ENCODE data around the gene DUS3L. TPM values are rescaled to one million over a fixed set of nuclear protein-coding genes. Genes with fewer than 3 reads are reported as not detected.

DUS3L gene
- total RNA-seq, 4 donors from 2014 or later = 27.4 to 132 (median 30.4) TPM

- no peak for ATAC-seq (ENCODE audit: low FRiP score)
- TF ChIP-seq, protein P1, sequence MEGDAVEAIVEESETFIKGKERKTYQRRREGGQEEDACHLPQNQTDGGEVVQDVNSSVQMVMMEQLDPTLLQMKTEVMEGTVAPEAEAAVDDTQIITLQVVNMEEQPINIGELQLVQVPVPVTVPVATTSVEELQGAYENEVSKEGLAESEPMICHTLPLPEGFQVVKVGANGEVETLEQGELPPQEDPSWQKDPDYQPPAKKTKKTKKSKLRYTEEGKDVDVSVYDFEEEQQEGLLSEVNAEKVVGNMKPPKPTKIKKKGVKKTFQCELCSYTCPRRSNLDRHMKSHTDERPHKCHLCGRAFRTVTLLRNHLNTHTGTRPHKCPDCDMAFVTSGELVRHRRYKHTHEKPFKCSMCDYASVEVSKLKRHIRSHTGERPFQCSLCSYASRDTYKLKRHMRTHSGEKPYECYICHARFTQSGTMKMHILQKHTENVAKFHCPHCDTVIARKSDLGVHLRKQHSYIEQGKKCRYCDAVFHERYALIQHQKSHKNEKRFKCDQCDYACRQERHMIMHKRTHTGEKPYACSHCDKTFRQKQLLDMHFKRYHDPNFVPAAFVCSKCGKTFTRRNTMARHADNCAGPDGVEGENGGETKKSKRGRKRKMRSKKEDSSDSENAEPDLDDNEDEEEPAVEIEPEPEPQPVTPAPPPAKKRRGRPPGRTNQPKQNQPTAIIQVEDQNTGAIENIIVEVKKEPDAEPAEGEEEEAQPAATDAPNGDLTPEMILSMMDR (IDR thresholded peaks at IDR 0.05) = no peak
- DNase-seq (ENCODE audit: low spot score) = no peak
Observed at GRCh38 chr19:5738423-5738822, 52.5 kb downstream of the DUS3L start.

Other genes with a start within 250 kb of the DUS3L start
- gene TINCR, start 223.2 kb downstream of the DUS3L start, total RNA-seq = 1 to 10 TPM in 3 of 4 donors, not detected in 1; 1.7 to 8.6 (median 1.8) TPM
- 10 to 100 TPM; 32.0 to 77.9 (median 51.1) TPM for gene SAFB2, start 168.4 kb downstream of the DUS3L start, total RNA-seq
- 100 to 1,000 TPM in 2 of 4 donors, 10 to 100 TPM in 2; 56.7 to 139 (median 86.9) TPM for gene SAFB, start 168.1 kb downstream of the DUS3L start, total RNA-seq
- gene MICOS13, start 110.6 kb downstream of the DUS3L start, total RNA-seq = 10 to 100 TPM; 24.4 to 54.6 (median 40.5) TPM
- 1 to 10 TPM; 4.3 to 9.5 (median 7.8) TPM for gene HSD11B1L, start 110.1 kb downstream of the DUS3L start, total RNA-seq
- gene RPL36, start 100.9 kb downstream of the DUS3L start, total RNA-seq = 100 to 1,000 TPM; 663 to 804 (median 703) TPM
- 10 to 100 TPM; 49.8 to 75.9 (median 54.0) TPM for gene LONP1, start 71.0 kb downstream of the DUS3L start, total RNA-seq
- gene CATSPERD, start 70.5 kb downstream of the DUS3L start, total RNA-seq = not detected
- gene PRR22, start 6.4 kb downstream of the DUS3L start, total RNA-seq = 1 to 10 TPM in 1 of 4 donors, under 1 TPM in 3; 0.75 to 3.0 (median 0.81) TPM
- gene NRTN, start 13.9 kb upstream of the DUS3L start, total RNA-seq = not detected
- gene FUT6, start 48.5 kb upstream of the DUS3L start, total RNA-seq = under 1 TPM in 1 of 4 donors, not detected in 3; 0.74 TPM
- not detected for gene FUT3, start 60.3 kb upstream of the DUS3L start, total RNA-seq
- gene FUT5, start 79.4 kb upstream of the DUS3L start, total RNA-seq = not detected
- gene NDUFA11, start 112.6 kb upstream of the DUS3L start, total RNA-seq = 100 to 1,000 TPM; 134 to 234 (median 190) TPM
- 10 to 100 TPM in 1 of 4 donors, 1 to 10 TPM in 3; 2.0 to 10.4 (median 4.6) TPM for gene VMAC, start 113.7 kb upstream of the DUS3L start, total RNA-seq
- 1 to 10 TPM; 2.3 to 9.0 (median 4.6) TPM for gene CAPS, start 123.1 kb upstream of the DUS3L start, total RNA-seq
- 10 to 100 TPM; 43.8 to 60.1 (median 45.9) TPM for gene RANBP3, start 187.0 kb upstream of the DUS3L start, total RNA-seq

Measured in omental fat pad (tissue), 4 donors.